Activated CD4-positive, alpha-beta T cell treated with anti-CD3 and anti-CD28 coated beads, Interleukin-2, amount 10 ng/mL, durations not matched to agents 7 days and 5 days (primary cell): ENCODE measurements around the gene CNFN. TPM values are rescaled to one million over a fixed set of nuclear protein-coding genes. Genes with fewer than 3 reads are reported as not detected.

ENCODE experiments used
- microRNA-seq: library from miRNA; unstranded; fragments of <30 nt; microRNA quantifications from one replicate; pipeline ENCODE4 v1.2.0, GENCODE V29; 2021; ENCODE audit warnings: borderline microRNAs expressed, borderline replicate concordance
- total RNA-seq, 2 experiments: library from RNA; stranded (reverse); gene quantifications; one replicate each; pipeline ENCODE4 v1.2.3, GENCODE V29; 2021

The CNFN gene
- total RNA-seq, 2 experiments from 2014 or later, result not detected

Small RNAs within 50 kb of the gene (microRNA-seq; reads per million reads assigned to microRNA genes)
- not detected for gene MIR8077

Other genes starting within 250 kb of the CNFN start
- 10 to 100 TPM; 37.2 to 42.4 TPM for gene DEDD2, start 172.6 kb downstream of the CNFN start, total RNA-seq
- 10 to 100 TPM; 18.0 to 18.5 TPM for gene ZNF526, start 170.0 kb downstream of the CNFN start, total RNA-seq
- gene GSK3A, start 147.7 kb downstream of the CNFN start, total RNA-seq, result 10 to 100 TPM; 42.7 to 53.4 TPM
- gene ERF, start 135.2 kb downstream of the CNFN start, total RNA-seq, result 10 to 100 TPM; 56.5 to 57.9 TPM
- gene CIC, start 121.0 kb downstream of the CNFN start, total RNA-seq, result 10 to 100 TPM; 69.3 to 81.0 TPM
- gene PRR19, start 88.2 kb downstream of the CNFN start, total RNA-seq, result under 1 TPM; 0.54 to 0.62 TPM
- 10 to 100 TPM; 43.5 to 46.6 TPM for gene PAFAH1B3, start 87.7 kb downstream of the CNFN start, total RNA-seq
- gene TMEM145, start 77.0 kb downstream of the CNFN start, total RNA-seq, result not detected
- gene MEGF8, start 64.7 kb downstream of the CNFN start, total RNA-seq, result 1 to 10 TPM; 3.3 to 3.7 TPM
- 10 to 100 TPM; 27.7 to 29.5 TPM for gene LIPE, start 37.1 kb upstream of the CNFN start, total RNA-seq
- gene CXCL17, start 52.6 kb upstream of the CNFN start, total RNA-seq, result not detected
- gene CEACAM1, start 138.2 kb upstream of the CNFN start, total RNA-seq, result 10 to 100 TPM; 21.0 to 22.2 TPM
- gene CEACAM8, start 204.6 kb upstream of the CNFN start, total RNA-seq, result not detected